ENCODE measurements around the gene NME3. TPM values are rescaled to one million over a fixed set of nuclear protein-coding genes. Genes with fewer than 3 reads are reported as not detected.

The NME3 gene
- total RNA-seq, 1 experiment from 2014 or later, result 66.9 TPM

DNA sequence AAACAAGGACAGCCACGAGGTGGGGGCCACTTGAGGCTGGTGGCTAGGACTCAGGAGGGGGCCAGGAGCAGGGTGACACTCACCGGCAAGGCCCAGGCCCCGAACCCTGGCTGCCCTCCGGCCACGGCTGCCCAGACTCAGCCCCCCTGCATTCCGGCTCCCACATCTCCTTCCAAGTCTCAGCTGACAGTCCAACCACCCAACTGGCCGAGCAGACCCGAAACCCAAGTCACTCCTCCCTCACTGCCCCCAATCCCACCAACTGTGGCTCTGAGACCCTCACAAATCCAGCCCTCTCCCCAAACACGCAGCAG, 45.9 kb upstream of the NME3 start:
- H3K4me3 ChIP-seq (ENCODE audit: low read length), result no peak overlapping the region
- no TSS peak for BruUV-seq (replicated peaks)
- intact Hi-C loops (cut with micrococcal nuclease), result no loop called here
- no peak overlapping the region for H3K4me2 ChIP-seq (ENCODE audit: low read length)
- peaks cover 4% of the 10 kb centered on the region; the same call in 1 of the 2 replicates for H3K36me3 ChIP-seq (ENCODE audit: low read depth, low read length)
- no peaks in the 10 kb centered on the region for H4K20me1 ChIP-seq (ENCODE audit: low read length)
- H3K27me3 ChIP-seq (ENCODE audit: low read length), result no peaks in the 10 kb centered on the region
- no peaks in the 10 kb centered on the region for H3F3A ChIP-seq (ENCODE audit: low read length, unreplicated experiment)
- POLR2A ChIA-PET (ENCODE audit: unreplicated experiment), result no interaction called here
- no peak for ATAC-seq
- no peak overlapping the region for H3K9ac ChIP-seq (ENCODE audit: low read length)
- DNase-seq, result no peak
- TF ChIP-seq EZH2phosphoT487 (IDR thresholded peaks at IDR 0.05; ENCODE audit: borderline replicate concordance, low read length) (no peak), CTCF (conservative IDR thresholded peaks at IDR 0.05; ENCODE audit: low read depth, low read length) (no peak), EZH2 (IDR thresholded peaks at IDR 0.05; ENCODE audit: low read length, unreplicated experiment) (no peak)
- peaks cover 4% of the 10 kb centered on the region; the same call in 1 of the 2 replicates for H3K4me1 ChIP-seq (ENCODE audit: insufficient read depth, low read length)
- CTCF ChIA-PET, result no interaction called here
- H3K9me2 ChIP-seq (replicated peaks; ENCODE audit: low read length), result no peaks in the 10 kb centered on the region
- no peak overlapping the region for H3K27ac ChIP-seq (ENCODE audit: low read length)
- no peaks in the 10 kb centered on the region for H3K79me2 ChIP-seq (ENCODE audit: low read length)
- no peaks in the 10 kb centered on the region for H3K9me3 ChIP-seq (ENCODE audit: low read length)
- H2AFZ ChIP-seq (ENCODE audit: low read length), result no peak overlapping the region

DNA sequence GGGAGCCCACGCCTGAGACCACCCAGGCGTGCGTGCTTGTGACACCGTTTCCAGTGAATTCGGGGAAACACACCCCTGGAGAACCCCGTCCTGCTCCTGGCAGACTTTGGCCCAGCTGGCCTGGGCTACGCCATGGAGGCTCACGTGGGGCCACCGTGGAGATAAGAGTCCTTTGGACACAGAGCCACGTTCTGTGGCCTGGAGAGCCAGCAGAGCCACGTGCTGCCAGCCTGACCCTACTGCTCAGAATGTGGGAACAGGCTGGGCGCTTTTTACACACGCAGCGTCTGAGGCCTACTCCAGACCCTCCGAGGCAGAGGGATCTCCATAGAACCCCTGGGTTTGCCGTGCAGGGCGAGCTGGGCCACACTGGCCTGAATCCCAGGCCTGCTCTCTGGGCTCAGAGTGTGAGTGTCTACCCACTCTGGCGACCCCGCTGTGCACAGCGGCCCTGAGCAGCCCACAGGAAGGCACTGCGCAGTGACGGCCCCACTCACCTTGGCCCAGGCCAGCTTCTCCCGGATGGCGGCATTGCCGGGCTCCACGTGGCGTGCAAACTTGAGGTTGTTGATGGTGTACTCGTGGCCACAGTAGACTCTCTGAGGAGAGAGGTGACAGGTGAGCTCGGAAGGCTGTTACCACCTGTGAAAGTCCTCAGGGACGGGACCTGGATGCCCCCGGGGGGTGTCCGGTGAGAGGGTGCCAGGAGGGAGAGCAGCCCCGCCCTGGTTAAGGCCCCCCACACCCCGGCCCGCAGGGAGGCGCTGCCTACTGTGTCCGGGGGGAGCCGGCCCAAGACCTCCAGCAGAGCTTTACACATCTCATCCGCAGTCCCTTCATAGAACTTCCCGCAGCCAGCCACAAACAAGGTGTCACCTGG, 45.3 kb upstream of the NME3 start:
- H3K9me2 ChIP-seq (replicated peaks; ENCODE audit: low read length), result no peaks in the 10 kb centered on the region
- no peaks in the 10 kb centered on the region for H3K27me3 ChIP-seq (ENCODE audit: low read length)
- no peaks in the 10 kb centered on the region for H3K79me2 ChIP-seq (ENCODE audit: low read length)
- intact Hi-C loops (cut with micrococcal nuclease), result no loop called here
- BruUV-seq (replicated peaks), result no TSS peak
- no peak overlapping the region for H3K4me2 ChIP-seq (ENCODE audit: low read length)
- H3F3A ChIP-seq (ENCODE audit: low read length, unreplicated experiment), result no peaks in the 10 kb centered on the region
- no peak overlapping the region for H2AFZ ChIP-seq (ENCODE audit: low read length)
- CTCF ChIA-PET, result no interaction called here
- H3K9me3 ChIP-seq (ENCODE audit: low read length), result no peaks in the 10 kb centered on the region
- peaks cover 4% of the 10 kb centered on the region; the same call in 1 of the 2 replicates for H3K36me3 ChIP-seq (ENCODE audit: low read depth, low read length)
- no peak overlapping the region for H3K4me3 ChIP-seq (ENCODE audit: low read length)
- ATAC-seq (no peak), DNase-seq (no peak)
- POLR2A ChIA-PET (ENCODE audit: unreplicated experiment), result no interaction called here
- H3K4me1 ChIP-seq (ENCODE audit: insufficient read depth, low read length), result no peaks in the 10 kb centered on the region
- TF ChIP-seq EZH2 (IDR thresholded peaks at IDR 0.05; ENCODE audit: low read length, unreplicated experiment) (no peak), CTCF (conservative IDR thresholded peaks at IDR 0.05; ENCODE audit: low read depth, low read length) (no peak), EZH2phosphoT487 (IDR thresholded peaks at IDR 0.05; ENCODE audit: borderline replicate concordance, low read length) (no peak)
- no peak overlapping the region for H3K9ac ChIP-seq (ENCODE audit: low read length)
- H3K27ac ChIP-seq (ENCODE audit: low read length), result no peak overlapping the region
- no peaks in the 10 kb centered on the region for H4K20me1 ChIP-seq (ENCODE audit: low read length)

DNA sequence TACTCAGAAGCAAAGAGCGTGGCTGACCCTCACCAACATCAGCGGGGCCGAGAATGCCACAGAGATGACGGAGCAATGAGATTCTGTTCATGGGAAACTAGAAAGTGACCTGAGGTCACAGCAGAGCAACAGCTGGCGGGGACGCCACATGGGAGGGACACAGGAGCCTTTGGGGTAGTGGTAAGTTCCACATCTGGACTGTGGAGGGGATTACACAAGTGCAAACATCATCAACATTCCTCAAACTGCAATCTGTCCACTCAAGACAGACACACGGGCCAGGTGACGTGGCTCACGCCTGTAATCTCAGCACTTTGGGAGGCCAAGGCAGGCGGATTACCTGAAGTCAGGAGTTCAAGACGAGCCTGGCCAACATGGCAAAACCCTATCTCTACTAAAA, 44.1 kb upstream of the NME3 start:
- Histone ChIP-seq H3K4me2 (ENCODE audit: low read length) (no peak overlapping the region), H3K27ac (ENCODE audit: low read length) (no peak overlapping the region), H3K9me2 (replicated peaks; ENCODE audit: low read length) (no peaks in the 10 kb centered on the region), H3K4me1 (ENCODE audit: insufficient read depth, low read length) (no peaks in the 10 kb centered on the region), H3K9me3 (ENCODE audit: low read length) (no peaks in the 10 kb centered on the region), H2AFZ (ENCODE audit: low read length) (no peak overlapping the region), H3K36me3 (ENCODE audit: low read depth, low read length) (peaks cover 4% of the 10 kb centered on the region; the same call in 1 of the 2 replicates), H3K27me3 (ENCODE audit: low read length) (no peaks in the 10 kb centered on the region), H4K20me1 (ENCODE audit: low read length) (no peaks in the 10 kb centered on the region), H3K9ac (ENCODE audit: low read length) (no peak overlapping the region), H3K79me2 (ENCODE audit: low read length) (no peaks in the 10 kb centered on the region), H3K4me3 (ENCODE audit: low read length) (no peak overlapping the region), H3F3A (ENCODE audit: low read length, unreplicated experiment) (no peaks in the 10 kb centered on the region)
- BruUV-seq (replicated peaks), result no TSS peak
- intact Hi-C loops (cut with micrococcal nuclease), result no loop called here
- ATAC-seq (no peak), DNase-seq (no peak)
- no peak for TF ChIP-seq EZH2 (IDR thresholded peaks at IDR 0.05; ENCODE audit: low read length, unreplicated experiment)
- TF ChIP-seq CTCF (conservative IDR thresholded peaks at IDR 0.05; ENCODE audit: low read depth, low read length), result no peak
- no peak for TF ChIP-seq EZH2phosphoT487 (IDR thresholded peaks at IDR 0.05; ENCODE audit: borderline replicate concordance, low read length)
- POLR2A ChIA-PET (ENCODE audit: unreplicated experiment), result no interaction called here
- CTCF ChIA-PET, result no interaction called here
